Stimulated activated CD4-positive, alpha-beta T cell treated with anti-CD3 and anti-CD28 coated beads, Interleukin-4, amount 100 ng/mL, for 1 hour (primary cell): ENCODE results near the gene EIF4E1B.

Experiments
- DNase-seq: peaks from one replicate; pipeline ENCODE4 v3.0.0-alpha.2; 2020

EIF4E1B gene

GRCh38 chr5:176667637-176668036 is 37.2 kb downstream of the EIF4E1B start:
- DNase-seq = no peak

GRCh38 chr5:176670449-176670848 is 40.0 kb downstream of the EIF4E1B start:
- no peak for DNase-seq

DNA sequence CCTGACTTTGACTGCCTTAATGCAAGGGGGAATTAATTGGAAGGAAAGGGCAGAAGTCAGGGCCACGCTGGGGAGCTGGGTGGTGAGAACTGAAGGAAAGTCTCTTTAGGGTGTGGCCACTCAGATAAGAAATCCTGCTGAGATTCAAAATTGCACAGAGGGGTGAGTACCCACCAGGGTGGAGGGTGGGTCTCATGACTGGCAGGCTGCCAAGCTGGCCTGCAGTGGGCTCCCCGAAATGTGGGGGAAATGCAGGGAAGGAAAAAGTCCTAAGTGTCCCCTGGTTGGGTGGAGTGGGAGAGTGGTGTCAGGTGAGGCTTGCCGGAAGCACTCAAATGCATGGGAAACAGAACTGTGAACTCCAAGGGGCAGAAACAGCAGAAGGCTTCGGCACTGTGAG is 40.9 kb downstream of the EIF4E1B start:
- no peak for DNase-seq

DNA sequence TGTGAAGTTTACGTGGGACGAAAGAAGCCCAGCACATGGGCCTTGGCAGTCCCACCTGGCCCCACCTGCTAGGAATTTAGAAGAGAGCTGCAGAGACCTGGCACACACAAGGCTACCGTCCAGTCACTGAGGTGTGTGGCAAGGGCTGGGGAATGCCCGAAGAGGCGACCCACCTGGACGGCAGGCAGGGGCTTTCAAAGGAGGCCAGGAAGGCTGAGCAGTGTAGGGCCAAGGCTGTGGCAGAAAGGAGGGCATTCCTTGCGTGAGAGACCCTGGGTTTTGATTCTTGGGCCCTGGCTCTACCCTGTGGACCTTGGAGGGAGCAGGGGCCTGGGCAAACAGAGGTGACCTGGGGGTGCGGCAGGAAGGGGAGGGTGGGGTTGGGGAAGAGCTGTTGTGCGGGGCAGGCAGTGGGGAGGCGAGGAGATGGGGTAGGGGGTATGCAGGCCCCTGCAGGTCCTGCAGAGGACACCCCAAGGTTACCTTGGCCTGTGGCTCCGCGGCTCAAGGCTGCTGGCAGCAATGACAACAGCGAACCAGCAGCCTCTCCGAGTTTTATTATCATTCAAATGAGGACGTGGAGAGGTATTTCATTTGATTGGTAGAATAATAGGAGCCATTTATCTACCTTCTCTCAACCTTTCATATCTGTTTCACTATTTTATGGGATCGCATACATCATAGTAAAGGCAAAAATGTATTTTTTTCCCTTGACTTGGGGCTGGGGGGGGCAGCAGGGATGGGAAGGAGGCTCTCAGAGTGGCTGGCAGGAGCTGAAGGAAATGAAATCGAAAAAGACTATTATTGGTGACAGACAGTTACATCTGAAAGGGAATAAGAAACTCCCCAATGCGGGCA is 41.6 kb downstream of the EIF4E1B start:
- no peak for DNase-seq

GRCh38 chr5:176673651-176674583 is 43.4 kb downstream of the EIF4E1B start:
- no peak for DNase-seq

GRCh38 chr5:176674799-176675198 is 44.3 kb downstream of the EIF4E1B start:
- DNase-seq = no peak

GRCh38 chr5:176675676-176676360 is 45.3 kb downstream of the EIF4E1B start:
- no peak for DNase-seq

DNA sequence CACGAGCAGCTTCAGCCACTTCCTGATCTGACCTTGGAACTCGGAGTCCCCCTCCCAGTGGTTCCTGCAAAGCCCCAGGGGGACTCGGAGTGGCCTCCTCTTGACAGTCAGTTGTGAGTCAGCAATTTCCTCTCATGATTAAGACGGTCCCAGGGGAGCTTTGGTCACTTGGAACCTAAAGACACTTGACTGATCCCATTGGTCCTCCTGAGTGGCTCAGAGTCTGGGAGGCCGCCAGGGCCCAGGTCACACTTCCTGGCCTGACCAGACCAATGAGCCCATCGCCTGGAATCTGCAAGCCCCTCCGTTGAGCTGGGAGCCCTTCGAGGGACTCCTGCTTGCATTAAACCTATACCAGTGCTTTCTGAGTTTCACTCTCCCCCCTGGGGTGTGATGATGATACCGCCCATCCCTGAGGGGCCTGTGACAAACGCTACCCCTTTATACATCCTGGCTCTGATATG is 45.9 kb downstream of the EIF4E1B start:
- no peak for DNase-seq

DNA sequence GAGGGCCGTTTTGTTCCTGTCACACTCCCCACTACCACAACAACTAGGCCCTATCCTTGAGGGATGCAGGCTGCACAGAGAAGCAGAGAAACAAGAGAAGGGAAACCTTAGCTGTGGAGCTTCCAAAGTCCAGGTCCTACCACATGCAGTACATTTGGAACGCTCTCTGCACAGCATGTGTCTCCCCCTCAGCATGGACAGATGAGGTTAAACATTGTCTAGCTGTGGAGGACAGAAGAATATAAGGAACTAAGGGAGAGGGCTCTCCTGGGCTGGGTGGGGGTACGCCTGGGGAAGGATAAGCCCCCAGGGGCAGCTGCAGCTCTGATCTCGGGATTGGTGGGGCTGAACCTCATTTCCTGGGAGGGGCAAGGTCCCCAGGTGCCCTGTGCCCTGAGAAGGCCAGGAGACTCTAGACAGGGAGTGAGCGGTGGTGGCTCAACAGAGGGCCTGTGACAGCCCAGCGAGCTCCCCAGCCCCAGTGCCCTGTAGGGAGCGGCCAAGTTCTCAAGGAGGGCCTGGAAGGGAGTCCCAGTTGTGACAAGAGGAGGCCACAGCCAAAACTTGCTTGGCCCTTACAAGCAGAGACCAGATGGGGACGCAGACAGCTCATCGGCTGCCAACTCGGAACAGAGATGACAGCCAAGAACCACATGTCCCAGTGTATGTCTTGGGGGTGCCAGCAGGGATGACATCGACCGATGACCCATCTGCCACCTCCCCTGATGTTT is 46.9 kb downstream of the EIF4E1B start:
- no peak for DNase-seq

DNA sequence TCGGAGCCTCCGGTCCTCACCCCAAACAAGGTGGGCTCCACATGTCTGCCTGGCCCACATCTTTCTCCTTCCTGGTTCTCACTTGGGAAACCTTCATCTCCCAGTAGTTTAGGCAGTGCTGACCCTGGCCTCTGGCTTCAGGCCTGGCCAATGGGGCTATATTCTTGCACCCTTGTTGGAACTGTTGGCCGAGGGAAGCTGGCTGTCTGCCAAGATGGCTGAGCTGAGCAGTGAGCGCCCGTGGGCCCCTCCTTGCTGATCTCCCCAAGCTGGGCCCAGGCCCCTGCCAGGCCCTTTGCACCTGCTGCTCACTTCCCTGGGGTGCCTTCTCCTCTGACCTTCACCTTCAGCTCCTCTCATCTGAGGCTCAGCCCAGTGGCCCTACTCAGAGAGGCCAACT is 48.1 kb downstream of the EIF4E1B start:
- no peak for DNase-seq

- no peak for DNase-seq
These were observed 49.1 kb downstream of the EIF4E1B start for GRCh38 chr5:176679365-176680225.

- DNase-seq = no peak
These were observed 49.7 kb downstream of the EIF4E1B start for GRCh38 chr5:176680226-176680563.

DNA sequence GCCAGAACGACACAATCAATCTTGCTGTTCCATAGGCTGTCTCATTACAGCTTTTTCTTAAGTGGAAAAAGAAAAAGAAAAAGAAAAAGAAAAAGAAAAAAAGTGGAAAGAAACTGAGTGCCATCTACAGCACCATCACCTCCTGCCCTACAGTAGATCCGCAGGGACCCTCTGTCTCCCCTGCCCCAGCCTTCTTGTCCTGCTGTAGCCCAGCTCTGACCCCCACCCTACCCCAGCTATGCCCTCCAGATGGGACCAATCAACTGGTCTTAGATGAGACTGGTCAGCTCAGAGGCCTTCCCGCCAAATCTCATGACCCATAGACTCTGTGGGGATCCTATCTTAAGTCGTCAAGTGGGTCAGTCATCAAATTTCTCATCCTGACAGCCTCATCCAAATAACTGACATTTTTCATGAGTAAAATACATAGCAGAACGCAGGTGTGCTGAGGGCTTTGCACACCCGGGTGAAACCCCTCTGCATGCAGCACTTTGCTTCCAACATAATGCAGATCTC is 51.6 kb downstream of the EIF4E1B start:
- no peak for DNase-seq

GRCh38 chr5:176685010-176685409 is 54.5 kb downstream of the EIF4E1B start:
- no peak for DNase-seq

- DNase-seq = no peak
These were observed 56.8 kb downstream of the EIF4E1B start for GRCh38 chr5:176687247-176687646.

- DNase-seq = no peak
These were observed 57.4 kb downstream of the EIF4E1B start for GRCh38 chr5:176687881-176688280.

DNA sequence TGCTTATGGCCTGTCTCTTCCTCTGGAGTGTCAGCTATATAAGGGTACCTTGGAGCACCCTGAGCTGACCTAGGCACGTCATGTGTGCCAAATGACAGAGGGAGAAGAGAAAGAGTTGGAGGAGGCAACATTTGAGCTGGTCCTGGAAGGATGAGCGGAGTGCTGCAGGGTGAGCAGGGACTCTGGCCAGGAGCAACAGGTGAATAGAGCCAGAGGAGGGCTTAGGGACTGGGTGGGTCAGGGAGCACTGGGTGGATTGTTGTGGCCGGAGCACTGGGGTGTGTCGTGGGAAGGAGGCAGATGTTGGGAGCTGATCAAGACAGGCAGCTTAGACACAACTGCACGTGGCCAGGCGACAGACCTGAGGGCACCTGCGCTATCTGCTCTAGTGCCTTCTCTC is 60.4 kb downstream of the EIF4E1B start:
- DNase-seq = no peak

GRCh38 chr5:176691524-176691923 is 61.0 kb downstream of the EIF4E1B start:
- no peak for DNase-seq

DNA sequence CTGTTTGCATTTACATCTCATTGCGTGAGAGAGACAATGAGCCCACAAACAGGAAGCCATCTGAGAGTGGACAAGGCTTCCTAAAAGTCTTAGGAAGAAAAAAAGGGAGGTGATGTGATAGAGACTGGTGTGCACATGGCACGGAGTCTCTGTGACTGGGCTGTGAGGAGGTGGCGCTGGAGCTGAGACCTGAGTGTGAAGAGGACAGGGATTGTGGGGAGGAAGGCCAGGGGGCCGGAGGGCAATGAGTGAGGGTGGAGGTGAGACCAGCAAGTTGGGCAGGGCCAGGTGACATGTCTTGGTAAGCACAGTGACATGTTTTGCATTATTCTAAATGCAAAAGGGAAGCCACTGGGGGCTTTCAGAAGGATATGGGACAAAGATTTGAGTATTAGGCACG is 61.9 kb downstream of the EIF4E1B start:
- no peak for DNase-seq

DNA sequence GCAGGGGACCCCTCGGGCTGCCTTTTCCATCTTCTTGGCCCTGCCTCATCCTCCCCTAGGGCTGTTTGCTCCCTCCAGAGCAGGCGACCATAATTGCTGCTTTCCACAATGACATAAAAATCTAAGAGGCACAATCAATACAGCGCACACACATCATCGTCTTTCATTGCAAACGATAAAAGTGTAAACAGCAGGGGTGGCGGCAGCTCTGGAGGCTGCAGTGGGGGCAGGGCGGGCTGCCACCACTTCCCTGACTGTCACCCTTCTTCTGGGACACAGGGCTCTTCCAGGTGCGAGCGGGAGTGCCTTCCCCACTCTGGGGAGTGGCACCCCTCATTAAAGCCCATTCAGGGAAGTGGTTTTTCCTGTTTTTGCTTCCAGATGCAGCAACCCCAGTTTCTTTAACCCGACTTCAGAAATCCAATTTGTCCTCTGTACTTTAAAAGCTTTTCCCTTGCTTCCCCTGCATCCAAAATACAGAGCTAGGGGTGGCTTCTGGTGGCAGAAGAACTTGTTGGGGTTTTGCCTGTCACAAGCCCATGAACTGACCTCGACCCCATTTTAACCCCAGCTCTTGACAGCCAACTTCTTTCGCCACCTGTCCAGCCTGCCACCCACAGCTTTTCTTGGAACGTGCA is 62.5 kb downstream of the EIF4E1B start:
- DNase-seq = no peak

DNA sequence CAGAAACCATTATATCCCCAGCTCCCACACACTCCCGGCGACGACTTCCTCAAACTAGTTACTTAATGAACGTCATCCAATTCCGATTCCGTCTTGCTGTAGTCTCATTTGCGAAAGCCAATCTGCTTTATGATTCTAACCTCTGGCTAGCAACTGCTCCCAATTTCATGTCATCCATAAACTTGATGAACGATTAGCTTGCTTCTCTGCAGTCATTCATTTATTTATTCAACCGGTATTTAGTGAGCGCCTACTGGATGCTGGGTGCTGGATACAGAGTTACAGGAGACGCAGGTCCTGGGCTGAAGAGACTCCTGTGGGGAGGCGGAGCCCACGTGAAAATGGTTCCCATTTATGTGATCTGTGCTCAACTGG is 63.0 kb downstream of the EIF4E1B start:
- DNase-seq = no peak
